K562 (cell line): ENCODE results near the gene ZSCAN29.

ENCODE experiments used
- ARNT ChIP-seq, 2 experiments: fragments of 450-650 bp; IDR thresholded peaks; 2 replicates each; pipeline ENCODE4 v1.6.1; 2016; ENCODE audit warnings: mild to moderate bottlenecking in 1 of 2
- BCLAF1 ChIP-seq, 2 experiments: fragments of 450-650 bp in 1 of 2; IDR thresholded peaks; 2 replicates each; pipeline ENCODE4 v1.6.1; 2011 to 2017; ENCODE audit warnings: low read depth in 2 of 2, antibody characterized with exemption in 1 of 2, borderline replicate concordance in 1 of 2, low read length in 1 of 2, mild to moderate bottlenecking in 1 of 2, mixed read lengths in 1 of 2; ENCODE audit not compliant: control insufficient read depth in 1 of 2
- CTCF ChIP-seq, 3 experiments: IDR thresholded peaks in 2 of 3; conservative IDR thresholded peaks in 1 of 3; 2 replicates each; pipeline ENCODE4 v1.5.1; 2011 to 2012; ENCODE audit warnings: low read length in 3 of 3, mild to moderate bottlenecking in 3 of 3, control low read depth in 2 of 3, improper control_type of control experiment in 1 of 3, inconsistent platforms in 1 of 3, low read depth in 1 of 3, mixed read lengths in 1 of 3, moderate library complexity in 1 of 3; ENCODE audit not compliant: insufficient read depth in 2 of 3
- GATA2 ChIP-seq: sonication (generic); formaldehyde crosslinking; IDR thresholded peaks from 2 replicates; pipeline ENCODE4 v1.4.0; 2020; ENCODE audit warnings: mild to moderate bottlenecking, missing genetic modification reagents
- KLF16 ChIP-seq: IDR thresholded peaks from 2 replicates; pipeline ENCODE4 v1.6.1; 2016; ENCODE audit warnings: antibody characterized with exemption
- MEIS2 ChIP-seq: fragments of 450-650 bp; IDR thresholded peaks from 2 replicates; pipeline ENCODE4 v1.6.1; 2014; ENCODE audit warnings: mild to moderate bottlenecking; ENCODE audit not compliant: partially characterized antibody
- MYC ChIP-seq, 2 experiments: fragments of 250-450 bp in 1 of 2; sonication (Bioruptor Pico) in 1 of 2; IDR thresholded peaks; 2 replicates each; pipeline versions ENCODE4 v1.5.1 to v1.6.1; 2012 to 2021; ENCODE audit warnings: low read depth in 2 of 2, borderline replicate concordance in 1 of 2, improper control_type of control experiment in 1 of 2, low read length in 1 of 2, mild to moderate bottlenecking in 1 of 2, moderate library complexity in 1 of 2
- NR2C2 ChIP-seq, 2 experiments: fragments of 200-800 bp in 1 of 2; sonication (Bioruptor generic) in 1 of 2; sonication (generic) in 1 of 2; formaldehyde crosslinking in 1 of 2; IDR thresholded peaks; 2 replicates each; pipeline versions ENCODE4 v1.6.1 to v1.8.0; 2016 to 2022; ENCODE audit warnings: mild to moderate bottlenecking in 1 of 2, missing compliant biosample characterization in 1 of 2, missing genetic modification characterization in 1 of 2, missing genetic modification reagents in 1 of 2
- POLR2A ChIP-seq: fragments of 450-650 bp; conservative IDR thresholded peaks from 2 replicates; pipeline ENCODE4 v1.6.1; 2016
- RAD21 ChIP-seq, 2 experiments: fragments of 250-450 bp in 1 of 2; fragments of 450-650 bp in 1 of 2; sonication (Bioruptor Pico) in 1 of 2; formaldehyde crosslinking in 1 of 2; IDR thresholded peaks in 1 of 2; conservative IDR thresholded peaks in 1 of 2; 2 replicates each; pipeline versions ENCODE4 v1.4.0 to v1.8.0; 2020 to 2022; ENCODE audit warnings: mild to moderate bottlenecking in 2 of 2, moderate library complexity in 1 of 2
- RCOR1 ChIP-seq, 2 experiments: IDR thresholded peaks; 2 replicates each; pipeline ENCODE4 v1.6.1; 2012; ENCODE audit warnings: low read depth in 2 of 2, low read length in 2 of 2, borderline replicate concordance in 1 of 2, improper control_type of control experiment in 1 of 2
- USF1 ChIP-seq: sonication (generic); formaldehyde crosslinking; IDR thresholded peaks from 2 replicates; pipeline ENCODE4 v1.9.0; 2022; ENCODE audit warnings: mild to moderate bottlenecking, missing genetic modification reagents
- ZNF121 ChIP-seq: sonication (generic); formaldehyde crosslinking; conservative IDR thresholded peaks from 2 replicates; pipeline ENCODE4 v1.8.0; 2022; ENCODE audit warnings: missing genetic modification reagents

- TF ChIP-seq POLR2A, result no peak
- TF ChIP-seq CTCF (IDR thresholded peaks at IDR 0.05 in 2 of 3, conservative IDR thresholded peaks at IDR 0.05 in 1 of 3; ENCODE audit: insufficient read depth in 2 of 3, low read depth in 1 of 3, low read length in 3 of 3), result no peak
- no peak for TF ChIP-seq ZNF121 (CRISPR knock-in tag)
- TF ChIP-seq KLF16, result no peak
- TF ChIP-seq USF1 (CRISPR knock-in tag), result no peak
- TF ChIP-seq MEIS2, result no peak
- TF ChIP-seq RCOR1 (IDR thresholded peaks at IDR 0.05; ENCODE audit: borderline replicate concordance in 1 of 2, low read depth in 2 of 2, low read length in 2 of 2), result no peak
- no peak for TF ChIP-seq ARNT (IDR thresholded peaks at IDR 0.05)
- TF ChIP-seq NR2C2 (CRISPR knock-in tag; IDR thresholded peaks at IDR 0.05), result no peak
- no peak for TF ChIP-seq NR2C2 (tag; IDR thresholded peaks at IDR 0.05)
- no peak for TF ChIP-seq BCLAF1 (IDR thresholded peaks at IDR 0.05; ENCODE audit: borderline replicate concordance in 1 of 2, control insufficient read depth in 1 of 2, low read depth in 2 of 2, low read length in 1 of 2)
- TF ChIP-seq RAD21 (CRISPR knock-in tag; conservative IDR thresholded peaks at IDR 0.05 in 1 of 2, IDR thresholded peaks at IDR 0.05 in 1 of 2), result no peak
- TF ChIP-seq GATA2, result no peak
- no peak for TF ChIP-seq MYC (IDR thresholded peaks at IDR 0.05; ENCODE audit: low read depth, low read length)
- TF ChIP-seq MYC (CRISPR knock-in tag; IDR thresholded peaks at IDR 0.05; ENCODE audit: borderline replicate concordance, low read depth), result no peak
These were observed 32.8 kb upstream of the ZSCAN29 start for GRCh38 chr15:43403616-43404015.
